ENCODE measurements around the gene P2RX4.

Gene P2RX4

GRCh38 chr12:121232977-121233627 is 23.2 kb downstream of the P2RX4 start:
- Histone ChIP-seq H3K4me3 (ENCODE audit: low read length) (no peak overlapping the region), H3K4me1 (ENCODE audit: low read length) (no peaks in the 10 kb centered on the region), H3K79me2 (ENCODE audit: low read length) (no peaks in the 10 kb centered on the region), H3F3A (ENCODE audit: insufficient read depth, low read length) (no peaks in the 10 kb centered on the region), H3K36me3 (replicated peaks; ENCODE audit: insufficient read depth, low read length) (no peaks in the 10 kb centered on the region), H2AFZ (ENCODE audit: low read length) (no peak overlapping the region), H3K9me3 (replicated peaks; ENCODE audit: insufficient read depth, low read length) (no peaks in the 10 kb centered on the region), H4K20me1 (ENCODE audit: insufficient read depth, low read length) (no peaks in the 10 kb centered on the region), H3K9ac (ENCODE audit: low read length) (no peak overlapping the region), H3K9me2 (replicated peaks; ENCODE audit: insufficient read depth, low read length) (no peaks in the 10 kb centered on the region), H3K4me2 (ENCODE audit: low read depth, low read length) (no peak overlapping the region), H3K27me3 (replicated peaks; ENCODE audit: insufficient read depth, low read length) (no peaks in the 10 kb centered on the region), H3K27ac (ENCODE audit: low read length) (no peak overlapping the region)
- TF ChIP-seq CTCF (IDR thresholded peaks at IDR 0.05; ENCODE audit: low read length) (no peak), EZH2 (optimal IDR thresholded peaks at IDR 0.05; ENCODE audit: low read depth, low read length) (no peak), EZH2phosphoT487 (IDR thresholded peaks at IDR 0.05; ENCODE audit: low read length) (no peak)
- DNase-seq: no peak

GRCh38 chr12:121233628-121234020 is 23.7 kb downstream of the P2RX4 start:
- H3K36me3 ChIP-seq (replicated peaks; ENCODE audit: insufficient read depth, low read length): no peaks in the 10 kb centered on the region
- no peak for DNase-seq
- H3K27ac ChIP-seq (ENCODE audit: low read length): no peak overlapping the region
- H3K9ac ChIP-seq (ENCODE audit: low read length): no peak overlapping the region
- no peak overlapping the region for H2AFZ ChIP-seq (ENCODE audit: low read length)
- no peaks in the 10 kb centered on the region for H3K4me1 ChIP-seq (ENCODE audit: low read length)
- no peaks in the 10 kb centered on the region for H3K9me2 ChIP-seq (replicated peaks; ENCODE audit: insufficient read depth, low read length)
- H3K4me3 ChIP-seq (ENCODE audit: low read length): no peak overlapping the region
- TF ChIP-seq CTCF (IDR thresholded peaks at IDR 0.05; ENCODE audit: low read length) (no peak), EZH2 (optimal IDR thresholded peaks at IDR 0.05; ENCODE audit: low read depth, low read length) (no peak), EZH2phosphoT487 (IDR thresholded peaks at IDR 0.05; ENCODE audit: low read length) (no peak)
- H4K20me1 ChIP-seq (ENCODE audit: insufficient read depth, low read length): no peaks in the 10 kb centered on the region
- H3F3A ChIP-seq (ENCODE audit: insufficient read depth, low read length): no peaks in the 10 kb centered on the region
- no peaks in the 10 kb centered on the region for H3K79me2 ChIP-seq (ENCODE audit: low read length)
- no peaks in the 10 kb centered on the region for H3K27me3 ChIP-seq (replicated peaks; ENCODE audit: insufficient read depth, low read length)
- H3K9me3 ChIP-seq (replicated peaks; ENCODE audit: insufficient read depth, low read length): no peaks in the 10 kb centered on the region
- no peak overlapping the region for H3K4me2 ChIP-seq (ENCODE audit: low read depth, low read length)

GRCh38 chr12:121236776-121237175 is 26.8 kb downstream of the P2RX4 start:
- no peaks in the 10 kb centered on the region for H3K79me2 ChIP-seq (ENCODE audit: low read length)
- TF ChIP-seq EZH2 (optimal IDR thresholded peaks at IDR 0.05; ENCODE audit: low read depth, low read length): no peak
- TF ChIP-seq EZH2phosphoT487 (IDR thresholded peaks at IDR 0.05; ENCODE audit: low read length): no peak
- no peak for TF ChIP-seq CTCF (IDR thresholded peaks at IDR 0.05; ENCODE audit: low read length)
- H3K4me3 ChIP-seq (ENCODE audit: low read length): no peak overlapping the region
- no peaks in the 10 kb centered on the region for H3K4me1 ChIP-seq (ENCODE audit: low read length)
- no peaks in the 10 kb centered on the region for H4K20me1 ChIP-seq (ENCODE audit: insufficient read depth, low read length)
- H3K4me2 ChIP-seq (ENCODE audit: low read depth, low read length): no peak overlapping the region
- no peaks in the 10 kb centered on the region for H3K9me2 ChIP-seq (replicated peaks; ENCODE audit: insufficient read depth, low read length)
- no peaks in the 10 kb centered on the region for H3K27me3 ChIP-seq (replicated peaks; ENCODE audit: insufficient read depth, low read length)
- DNase-seq: no peak
- H3K9me3 ChIP-seq (replicated peaks; ENCODE audit: insufficient read depth, low read length): no peaks in the 10 kb centered on the region
- no peak overlapping the region for H3K9ac ChIP-seq (ENCODE audit: low read length)
- no peak overlapping the region for H2AFZ ChIP-seq (ENCODE audit: low read length)
- H3K36me3 ChIP-seq (replicated peaks; ENCODE audit: insufficient read depth, low read length): no peaks in the 10 kb centered on the region
- no peak overlapping the region for H3K27ac ChIP-seq (ENCODE audit: low read length)
- H3F3A ChIP-seq (ENCODE audit: insufficient read depth, low read length): no peaks in the 10 kb centered on the region
